Measurements from ENCODE around the gene ZNF683.

Gene ZNF683

DNA sequence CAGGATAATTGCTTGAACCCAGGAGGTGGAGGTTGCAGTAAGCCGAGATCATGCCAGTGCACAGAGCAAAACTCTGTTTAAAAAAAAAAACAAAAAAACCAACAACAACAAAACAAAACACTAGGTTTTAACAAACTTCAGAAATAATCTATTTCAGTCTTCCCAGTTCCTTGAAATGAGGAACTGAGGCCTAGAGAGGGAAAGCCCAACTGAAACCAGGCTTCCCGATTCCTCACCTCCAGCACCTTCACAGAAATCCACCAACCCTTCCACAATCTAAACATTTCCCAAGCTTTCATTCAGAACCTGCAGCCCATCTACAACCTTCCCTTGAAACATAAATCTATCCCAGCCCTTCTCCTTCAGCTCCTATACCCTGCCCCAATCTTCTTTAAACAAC is 55.4 kb downstream of the ZNF683 start:
- H3K4me3 ChIP-seq (ENCODE audit: low read depth, low read length) = peak overlapping the region; percentile 69

DNA sequence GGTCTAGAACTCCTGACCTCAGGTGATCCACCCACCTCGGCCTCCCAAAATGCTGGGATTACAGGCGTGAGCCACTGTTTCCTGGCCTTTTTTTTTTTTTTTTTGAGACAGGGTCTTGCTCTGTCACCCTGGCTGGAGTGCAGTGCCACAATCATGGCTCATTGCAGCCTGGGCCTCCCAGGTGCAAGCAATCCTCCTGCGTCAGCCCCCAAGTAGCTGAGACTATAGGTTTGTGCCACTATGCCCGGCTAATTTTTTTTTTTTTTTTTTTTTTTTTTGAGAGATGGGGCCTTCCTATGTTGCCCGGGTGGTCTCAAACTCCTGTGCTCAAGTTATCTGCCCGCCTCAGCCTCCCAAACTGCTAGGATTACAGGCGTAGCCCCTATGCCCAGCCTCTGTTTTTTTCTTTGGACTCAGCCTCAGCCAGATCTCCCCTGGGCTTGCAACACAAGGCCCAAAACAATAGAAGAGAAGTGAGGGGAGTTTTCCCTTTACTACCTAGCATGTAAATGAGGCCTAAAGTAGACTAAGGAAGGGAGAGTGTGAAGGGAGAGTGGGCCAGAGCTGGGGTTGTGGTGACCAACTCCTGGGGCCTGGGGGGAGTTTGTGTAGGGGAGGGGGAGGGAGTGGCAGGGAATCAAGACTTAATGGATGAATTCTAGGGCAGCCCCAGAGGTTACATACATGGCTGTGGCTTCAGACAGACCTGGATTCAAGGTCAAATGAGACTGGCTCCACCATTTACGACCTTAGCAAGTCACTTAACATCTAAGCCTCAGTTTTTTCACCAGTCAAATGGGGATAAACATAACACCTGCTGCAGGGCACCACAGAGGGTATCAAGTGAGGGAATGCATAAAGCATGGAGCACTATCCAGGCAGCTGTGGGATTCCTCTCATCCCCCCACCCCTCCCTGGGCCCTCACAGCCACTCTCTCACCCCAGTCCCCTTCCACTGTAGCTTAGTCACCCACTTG is 56.4 kb downstream of the ZNF683 start:
- no peak overlapping the region for H3K4me3 ChIP-seq (ENCODE audit: low read depth, low read length)
- TF ChIP-seq, protein P1, sequence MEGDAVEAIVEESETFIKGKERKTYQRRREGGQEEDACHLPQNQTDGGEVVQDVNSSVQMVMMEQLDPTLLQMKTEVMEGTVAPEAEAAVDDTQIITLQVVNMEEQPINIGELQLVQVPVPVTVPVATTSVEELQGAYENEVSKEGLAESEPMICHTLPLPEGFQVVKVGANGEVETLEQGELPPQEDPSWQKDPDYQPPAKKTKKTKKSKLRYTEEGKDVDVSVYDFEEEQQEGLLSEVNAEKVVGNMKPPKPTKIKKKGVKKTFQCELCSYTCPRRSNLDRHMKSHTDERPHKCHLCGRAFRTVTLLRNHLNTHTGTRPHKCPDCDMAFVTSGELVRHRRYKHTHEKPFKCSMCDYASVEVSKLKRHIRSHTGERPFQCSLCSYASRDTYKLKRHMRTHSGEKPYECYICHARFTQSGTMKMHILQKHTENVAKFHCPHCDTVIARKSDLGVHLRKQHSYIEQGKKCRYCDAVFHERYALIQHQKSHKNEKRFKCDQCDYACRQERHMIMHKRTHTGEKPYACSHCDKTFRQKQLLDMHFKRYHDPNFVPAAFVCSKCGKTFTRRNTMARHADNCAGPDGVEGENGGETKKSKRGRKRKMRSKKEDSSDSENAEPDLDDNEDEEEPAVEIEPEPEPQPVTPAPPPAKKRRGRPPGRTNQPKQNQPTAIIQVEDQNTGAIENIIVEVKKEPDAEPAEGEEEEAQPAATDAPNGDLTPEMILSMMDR (IDR thresholded peaks at IDR 0.05; ENCODE audit: borderline replicate concordance, insufficient read depth, low read depth, low read length) = no peak

More for the DNA sequence above, 55.4 kb downstream of the ZNF683 start:
- TF ChIP-seq, protein P1 (IDR thresholded peaks at IDR 0.05; ENCODE audit: borderline replicate concordance, insufficient read depth, low read depth, low read length) = no peak

DNA sequence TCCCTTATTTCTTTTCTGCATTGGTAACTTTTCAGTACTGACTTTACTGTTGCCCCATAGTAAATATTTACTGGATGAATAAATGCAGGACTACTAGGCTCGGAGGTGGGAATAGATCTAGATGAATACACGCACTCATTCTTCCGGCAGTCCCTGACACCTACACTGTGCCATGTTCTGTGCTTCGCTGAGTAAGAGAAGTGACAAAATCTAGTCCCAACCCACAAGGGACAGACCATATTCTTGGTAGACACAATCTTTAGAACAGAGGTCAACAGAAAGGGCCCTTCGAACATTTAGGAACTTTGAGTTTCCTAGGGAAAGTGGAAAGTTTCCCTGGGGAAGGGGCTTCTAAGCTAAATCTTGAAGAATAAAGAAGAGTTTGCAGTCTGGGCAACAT is 58.0 kb downstream of the ZNF683 start:
- TF ChIP-seq, protein P1 (IDR thresholded peaks at IDR 0.05; ENCODE audit: borderline replicate concordance, insufficient read depth, low read depth, low read length) = no peak
- H3K4me3 ChIP-seq (ENCODE audit: low read depth, low read length) = no peak overlapping the region
